Left ventricle myocardium inferior (tissue), 1 donor: ENCODE data around the gene HDAC5. TPM values are rescaled to one million over a fixed set of nuclear protein-coding genes. Genes with fewer than 3 reads are reported as not detected.

ENCODE experiments used
- DNase-seq: peaks from one replicate; pipeline ENCODE4 v3.0.0-alpha.2; 2020
- H3K27ac ChIP-seq: fragments of 200-600 bp; replicated peaks from 2 replicates; pipeline ENCODE4 v1.8.0; 2021
- H3K27me3 ChIP-seq: fragments of 200-600 bp; 2 replicates; pipeline ENCODE4 v1.8.0; 2021; ENCODE audit warnings: low read depth
- H3K36me3 ChIP-seq: fragments of 200-600 bp; 2 replicates; pipeline ENCODE4 v1.8.0; 2021
- H3K4me1 ChIP-seq: fragments of 200-600 bp; 2 replicates; pipeline ENCODE4 v1.8.0; 2021
- H3K4me3 ChIP-seq: fragments of 200-600 bp; 2 replicates; pipeline ENCODE4 v1.8.0; 2021; ENCODE audit warnings: mild to moderate bottlenecking, moderate library complexity
- H3K9me3 ChIP-seq: fragments of 200-600 bp; replicated peaks from 2 replicates; pipeline ENCODE4 v1.8.0; 2021
- intact Hi-C: fragments of 100-400 bp; cut with micrococcal nuclease; formaldehyde crosslinking; loops from one replicate; pipeline ENCODE4 v1.11.0; 2022
- total RNA-seq: library from RNA; stranded (reverse); fragmentation: NEBNext Ultra II Directional; extraction: Animal tissue kit (Norgen Biotek cat#: 25700); gene quantifications from one replicate; pipeline ENCODE4 v1.2.1, GENCODE V29; 2021
- TF ChIP-seq, protein P1 (sequence below): fragments of 200-600 bp; IDR thresholded peaks from 2 replicates; pipeline ENCODE4 v1.8.0; 2021; ENCODE audit warnings: antibody characterized with exemption, mild to moderate bottlenecking, borderline replicate concordance
- donor health status: DM: no; HTN: yes; CAD: no; lungs with severe emphysema.

HDAC5 gene
- total RNA-seq, 1 donor from 2014 or later = 62.6 TPM

DNA sequence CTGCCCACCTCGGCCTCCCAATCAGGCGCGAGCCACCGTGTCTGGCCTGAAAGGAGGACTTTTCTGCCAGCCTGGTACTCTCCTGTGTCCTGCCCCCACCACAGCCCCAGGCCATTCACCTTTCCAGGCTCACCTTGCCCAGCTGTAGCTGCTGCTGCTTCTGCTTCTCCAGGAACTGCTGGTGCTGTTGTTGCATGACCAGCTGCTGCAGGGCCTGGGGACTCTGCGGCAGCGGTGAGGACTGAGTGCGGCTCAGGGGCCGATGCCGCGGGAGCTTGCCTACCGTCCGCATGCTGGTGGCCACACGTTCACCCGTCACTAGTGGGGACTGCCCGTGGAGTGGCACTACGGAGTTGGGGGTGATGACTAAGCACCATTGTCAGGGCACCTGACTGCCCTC lies 35.2 kb downstream of the HDAC5 start:
- no peak for DNase-seq
- H3K36me3 ChIP-seq = peaks cover 95% of the 10 kb centered on the region
- H3K9me3 ChIP-seq = no peaks in the 10 kb centered on the region
- no peaks in the 10 kb centered on the region for H3K4me1 ChIP-seq
- H3K4me3 ChIP-seq = no peak overlapping the region
- no peaks in the 10 kb centered on the region for H3K27me3 ChIP-seq
- TF ChIP-seq, protein P1, sequence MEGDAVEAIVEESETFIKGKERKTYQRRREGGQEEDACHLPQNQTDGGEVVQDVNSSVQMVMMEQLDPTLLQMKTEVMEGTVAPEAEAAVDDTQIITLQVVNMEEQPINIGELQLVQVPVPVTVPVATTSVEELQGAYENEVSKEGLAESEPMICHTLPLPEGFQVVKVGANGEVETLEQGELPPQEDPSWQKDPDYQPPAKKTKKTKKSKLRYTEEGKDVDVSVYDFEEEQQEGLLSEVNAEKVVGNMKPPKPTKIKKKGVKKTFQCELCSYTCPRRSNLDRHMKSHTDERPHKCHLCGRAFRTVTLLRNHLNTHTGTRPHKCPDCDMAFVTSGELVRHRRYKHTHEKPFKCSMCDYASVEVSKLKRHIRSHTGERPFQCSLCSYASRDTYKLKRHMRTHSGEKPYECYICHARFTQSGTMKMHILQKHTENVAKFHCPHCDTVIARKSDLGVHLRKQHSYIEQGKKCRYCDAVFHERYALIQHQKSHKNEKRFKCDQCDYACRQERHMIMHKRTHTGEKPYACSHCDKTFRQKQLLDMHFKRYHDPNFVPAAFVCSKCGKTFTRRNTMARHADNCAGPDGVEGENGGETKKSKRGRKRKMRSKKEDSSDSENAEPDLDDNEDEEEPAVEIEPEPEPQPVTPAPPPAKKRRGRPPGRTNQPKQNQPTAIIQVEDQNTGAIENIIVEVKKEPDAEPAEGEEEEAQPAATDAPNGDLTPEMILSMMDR = no peak
- intact Hi-C loops = no loop called here
- no peak overlapping the region for H3K27ac ChIP-seq

GRCh38 chr17:44087319-44087718 lies 36.1 kb downstream of the HDAC5 start:
- intact Hi-C loops = no loop called here
- peak overlapping the region; percentile 16 for H3K27ac ChIP-seq
- H3K4me3 ChIP-seq = no peak overlapping the region
- DNase-seq = no peak
- H3K9me3 ChIP-seq = no peaks in the 10 kb centered on the region
- peaks cover 95% of the 10 kb centered on the region for H3K36me3 ChIP-seq
- TF ChIP-seq, protein P1 = no peak
- no peaks in the 10 kb centered on the region for H3K27me3 ChIP-seq
- H3K4me1 ChIP-seq = no peaks in the 10 kb centered on the region

DNA sequence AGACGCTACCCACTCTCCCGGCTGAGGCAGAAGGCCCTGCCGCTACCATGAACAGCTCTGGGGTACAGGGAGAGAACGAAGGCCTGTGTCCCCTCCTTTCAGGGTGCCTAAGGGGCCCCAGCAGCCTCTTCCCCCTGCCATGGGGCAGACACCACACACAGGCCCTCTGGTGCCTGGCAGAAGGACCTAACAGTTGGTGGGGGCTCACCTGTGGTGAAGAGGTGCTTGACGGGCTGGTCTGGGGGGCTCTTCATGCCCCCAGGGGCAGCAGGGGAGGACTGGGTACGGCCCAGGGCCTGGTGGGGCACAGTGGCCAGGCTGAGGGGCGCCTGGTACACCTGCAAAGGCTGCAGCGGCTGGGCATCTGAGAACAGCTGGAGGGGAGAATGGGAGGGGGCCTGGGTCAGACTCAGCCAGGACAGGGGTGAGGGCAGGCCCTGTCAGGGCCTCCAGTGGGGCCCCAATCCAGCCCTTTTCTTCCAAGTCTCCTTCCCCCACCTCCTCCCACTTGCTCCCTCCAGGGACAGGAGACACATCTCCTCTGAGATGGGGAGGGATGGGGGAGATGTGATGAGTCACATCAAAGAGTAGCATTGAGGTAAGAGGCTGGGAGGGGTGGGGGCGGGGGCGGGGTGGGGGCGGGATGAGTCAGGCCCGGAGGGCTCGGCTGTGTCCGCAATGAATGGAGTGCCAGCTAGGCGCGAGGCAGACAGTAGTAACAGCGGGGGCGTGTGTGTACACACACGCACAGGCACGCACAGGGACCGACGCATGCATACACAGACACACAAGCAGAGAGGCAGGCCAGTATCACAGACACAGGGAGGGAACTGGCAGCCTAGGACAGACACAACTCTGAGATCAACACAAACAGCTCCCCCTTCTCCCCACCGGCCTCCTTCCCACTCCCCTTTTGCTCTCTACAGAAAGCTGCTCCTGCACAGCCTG lies 36.8 kb downstream of the HDAC5 start:
- intact Hi-C loops = no loop called here
- Histone ChIP-seq H3K36me3 (peaks cover 95% of the 10 kb centered on the region), H3K27ac (peak overlapping the region; percentile 16), H3K4me3 (no peak overlapping the region), H3K4me1 (no peaks in the 10 kb centered on the region), H3K9me3 (no peaks in the 10 kb centered on the region), H3K27me3 (no peaks in the 10 kb centered on the region)
- DNase-seq = no peak
- TF ChIP-seq, protein P1 = no peak

DNA sequence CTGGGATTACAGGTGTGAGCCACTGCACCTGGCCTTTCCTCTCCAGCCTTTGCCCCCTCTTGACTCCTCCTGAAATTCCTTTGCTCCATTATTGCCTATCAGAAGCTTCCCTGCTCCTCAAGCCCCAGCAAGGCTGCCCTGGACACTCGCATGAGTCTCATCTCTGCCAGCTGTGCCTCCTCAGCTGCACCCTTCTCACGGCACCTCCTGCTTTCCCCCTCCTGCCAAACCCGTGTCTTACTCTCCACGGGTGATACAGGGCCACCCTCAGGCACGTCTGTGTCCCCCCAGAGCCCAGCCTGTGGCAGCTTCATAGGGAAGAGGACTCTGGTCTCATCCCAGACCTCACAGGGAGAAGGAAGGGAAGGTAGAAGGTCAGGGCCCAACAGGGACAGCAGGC lies 37.5 kb downstream of the HDAC5 start:
- DNase-seq = no peak
- TF ChIP-seq, protein P1 = no peak
- no peak overlapping the region for H3K27ac ChIP-seq
- H3K4me3 ChIP-seq = no peak overlapping the region
- intact Hi-C loops = no loop called here
- H3K36me3 ChIP-seq = peaks cover 94% of the 10 kb centered on the region
- no peaks in the 10 kb centered on the region for H3K9me3 ChIP-seq
- no peaks in the 10 kb centered on the region for H3K27me3 ChIP-seq
- H3K4me1 ChIP-seq = no peaks in the 10 kb centered on the region

- Histone ChIP-seq H3K27ac (no peak overlapping the region), H3K36me3 (peaks cover 94% of the 10 kb centered on the region), H3K4me1 (no peaks in the 10 kb centered on the region), H3K27me3 (no peaks in the 10 kb centered on the region), H3K4me3 (no peak overlapping the region), H3K9me3 (no peaks in the 10 kb centered on the region)
- intact Hi-C loops = no loop called here
- DNase-seq = no peak
- TF ChIP-seq, protein P1 = no peak
Observed at GRCh38 chr17:44084921-44085320, 38.5 kb downstream of the HDAC5 start.
